ENCODE results near the gene SPNS2. TPM values are rescaled to one million over a fixed set of nuclear protein-coding genes. Genes with fewer than 3 reads are reported as not detected.

Gene SPNS2
- total RNA-seq, 1 experiment from 2014 or later: 33.8 TPM

DNA sequence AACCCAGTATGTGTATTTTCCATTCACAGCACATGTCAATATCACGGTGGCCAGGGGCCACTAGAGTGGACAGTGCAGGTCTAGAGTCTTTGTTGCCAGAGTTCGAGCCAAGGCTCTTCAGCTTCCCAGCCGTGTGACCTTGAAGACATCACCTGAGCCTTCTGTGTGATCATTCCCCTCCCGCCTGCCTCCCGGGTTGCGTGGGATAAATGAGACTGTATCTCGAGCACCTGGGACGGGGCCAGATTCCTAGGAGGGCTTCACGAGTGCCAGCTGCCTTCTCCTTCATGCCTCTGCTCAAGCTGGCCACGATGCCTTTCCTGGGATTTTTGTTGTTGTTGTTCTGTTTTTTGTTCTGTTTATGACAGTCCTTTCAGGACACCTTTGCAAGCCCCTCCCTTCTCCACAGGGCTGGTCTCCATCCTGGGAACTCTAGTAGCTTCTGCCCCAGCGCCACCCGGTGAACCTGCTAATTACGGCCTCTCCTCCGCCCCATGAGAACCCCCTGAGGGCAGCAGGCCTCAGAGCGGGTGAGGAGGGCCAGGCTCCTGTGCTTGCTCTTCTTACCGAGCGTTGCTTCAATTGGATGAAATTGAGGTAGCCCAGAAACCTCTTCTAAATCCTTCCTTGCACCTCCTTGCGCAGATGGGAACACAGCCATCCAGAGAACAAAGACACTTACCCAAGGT lies 3.9 kb downstream of the SPNS2 start:
- BruUV-seq (replicated peaks): no TSS peak
- peaks cover 90% of the 10 kb centered on the region for H3K79me2 ChIP-seq (ENCODE audit: low read depth)
- H3K9me2 ChIP-seq (ENCODE audit: insufficient read depth): no peaks in the 10 kb centered on the region
- no peak for TF ChIP-seq EZH2 (IDR thresholded peaks at IDR 0.05; ENCODE audit: low read depth)
- TF ChIP-seq CTCF (conservative IDR thresholded peaks at IDR 0.05): no peak
- peaks cover 69% of the 10 kb centered on the region for H3K4me1 ChIP-seq (replicated peaks; ENCODE audit: insufficient read depth)
- peaks cover 56% of the 10 kb centered on the region for H3F3A ChIP-seq (ENCODE audit: insufficient read depth, low read depth)
- H3K27ac ChIP-seq: 0 out of 2 replicates have a peak overlapping the region, but pooled peaks have one; percentile 58
- no peak for DNase-seq
- H3K9me3 ChIP-seq (ENCODE audit: insufficient read depth, low read depth): no peaks in the 10 kb centered on the region
- no peaks in the 10 kb centered on the region for H3K27me3 ChIP-seq (ENCODE audit: insufficient read depth, low read depth)
- peaks cover 6% of the 10 kb centered on the region; the same call in 1 of the 2 replicates for H3K36me3 ChIP-seq (ENCODE audit: low read depth)
- no peak overlapping the region for H2AFZ ChIP-seq
- ChIA-PET POLR2A (ENCODE audit: unreplicated experiment) (no interaction called here), CTCF (interaction anchor here (0.6 kb wide), 1 partner anchor 226 kb away, joined by 4 read pairs; no protein-coding TSS in a partner anchor)
- H3K4me2 ChIP-seq: peak overlapping the region; percentile 51; the same call in 1 of the 2 replicates
- peaks cover 13% of the 10 kb centered on the region for H4K20me1 ChIP-seq (ENCODE audit: insufficient read depth)
- no peak overlapping the region for H3K4me3 ChIP-seq
- intact Hi-C loops (cut with micrococcal nuclease; ENCODE audit: unreplicated experiment): no loop called here

GRCh38 chr17:4503283-4504025 lies 4.8 kb downstream of the SPNS2 start:
- DNase-seq: no peak
- POLR2A ChIA-PET (ENCODE audit: unreplicated experiment): no interaction called here
- intact Hi-C loops (cut with micrococcal nuclease; ENCODE audit: unreplicated experiment): no loop called here

More at GRCh38 chr17:4503283-4504025, 4.8 kb downstream of the SPNS2 start:
- Histone ChIP-seq H3K9me3 (ENCODE audit: insufficient read depth, low read depth) (no peaks in the 10 kb centered on the region), H3K36me3 (ENCODE audit: low read depth) (peaks cover 10% of the 10 kb centered on the region; the same call in 1 of the 2 replicates), H2AFZ (no peak overlapping the region), H3K4me1 (replicated peaks; ENCODE audit: insufficient read depth) (peaks cover 61% of the 10 kb centered on the region), H4K20me1 (ENCODE audit: insufficient read depth) (peaks cover 13% of the 10 kb centered on the region), H3F3A (ENCODE audit: insufficient read depth, low read depth) (peaks cover 50% of the 10 kb centered on the region), H3K79me2 (ENCODE audit: low read depth) (peaks cover 94% of the 10 kb centered on the region), H3K4me3 (no peak overlapping the region), H3K27me3 (ENCODE audit: insufficient read depth, low read depth) (no peaks in the 10 kb centered on the region), H3K4me2 (peak overlapping the region; percentile 51; the same call in 1 of the 2 replicates), H3K9me2 (ENCODE audit: insufficient read depth) (no peaks in the 10 kb centered on the region), H3K27ac (peak overlapping the region; percentile 58; the same call in 1 of the 2 replicates)
- TF ChIP-seq CTCF (conservative IDR thresholded peaks at IDR 0.05) (no peak), EZH2 (IDR thresholded peaks at IDR 0.05; ENCODE audit: low read depth) (no peak)
- CTCF ChIA-PET: interaction anchor here (0.6 kb wide), 1 partner anchor 227 kb away, joined by 4 read pairs; no protein-coding TSS in a partner anchor
- no TSS peak for BruUV-seq (replicated peaks)

All from PC-9 (cell line).